IMR-90 (cell line): ENCODE results near the gene RGP1.
A peak's percentile ranks its signal among the peaks of the same experiment; 100 is the strongest.

Experiments used
- BHLHE40 ChIP-seq: fragments of 150-350 bp; IDR thresholded peaks from 2 replicates; pipeline ENCODE4 v1.6.1; 2016; ENCODE audit warnings: mild to moderate bottlenecking, low read depth, low read length
- POLR2A ChIP-seq: IDR thresholded peaks from 2 replicates; pipeline ENCODE4 v1.6.1; 2012; ENCODE audit warnings: mild to moderate bottlenecking, low read depth, low read length
- SMC3 ChIP-seq: fragments of 150-350 bp; IDR thresholded peaks from 2 replicates; pipeline ENCODE4 v1.6.1; 2016; ENCODE audit warnings: low read depth, mild to moderate bottlenecking, antibody characterized with exemption, low read length, moderate library complexity
- TF ChIP-seq, protein P1 (sequence below): conservative IDR thresholded peaks from 2 replicates; pipeline ENCODE4 v1.5.1; 2012; ENCODE audit warnings: mild to moderate bottlenecking, low read depth, low read length, improper control_type of control experiment
- TF ChIP-seq, protein P2 (sequence below): fragments of 150-350 bp; IDR thresholded peaks from 2 replicates; pipeline ENCODE4 v1.6.1; 2017; ENCODE audit warnings: mild to moderate bottlenecking, antibody characterized with exemption, low read length, low read depth

DNA sequence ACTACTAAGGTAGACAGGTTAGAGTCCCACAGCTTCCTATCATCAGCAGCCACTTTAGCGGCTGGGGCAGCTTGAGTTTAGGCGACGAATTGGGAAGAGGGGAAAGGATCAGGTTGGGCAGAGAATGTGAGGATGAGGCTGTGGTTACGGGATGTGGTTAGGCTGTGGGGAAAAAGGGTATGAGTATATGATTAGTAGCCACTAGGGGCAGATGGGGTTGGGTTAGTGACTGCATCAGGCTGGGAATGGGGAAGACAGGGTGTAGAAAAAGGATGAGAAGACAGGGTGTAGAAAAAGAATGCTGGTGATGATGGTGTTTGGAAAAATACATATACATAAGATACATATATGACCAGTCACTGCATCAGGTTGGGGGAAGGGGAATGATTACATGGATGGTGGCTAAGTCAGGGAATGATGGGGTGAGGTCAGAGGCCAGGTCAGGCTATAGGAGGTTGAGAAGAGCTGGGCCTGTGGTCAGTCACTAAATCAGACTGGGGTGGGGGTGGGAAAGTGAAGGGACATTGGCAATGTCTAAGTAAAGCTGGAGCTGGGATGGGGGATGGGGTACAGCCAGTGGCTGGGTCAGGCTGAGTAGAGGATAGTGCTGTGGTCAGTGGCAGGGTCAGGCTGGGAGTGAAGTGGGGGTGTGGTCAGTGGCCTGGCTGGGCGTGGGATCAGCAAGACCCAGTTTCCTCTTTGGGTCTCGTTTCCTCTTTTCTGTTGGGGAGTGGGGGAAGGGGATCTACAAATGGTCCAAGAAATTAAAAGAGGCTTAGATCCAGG, 19.2 kb upstream of the RGP1 start:
- TF ChIP-seq, protein P1, sequence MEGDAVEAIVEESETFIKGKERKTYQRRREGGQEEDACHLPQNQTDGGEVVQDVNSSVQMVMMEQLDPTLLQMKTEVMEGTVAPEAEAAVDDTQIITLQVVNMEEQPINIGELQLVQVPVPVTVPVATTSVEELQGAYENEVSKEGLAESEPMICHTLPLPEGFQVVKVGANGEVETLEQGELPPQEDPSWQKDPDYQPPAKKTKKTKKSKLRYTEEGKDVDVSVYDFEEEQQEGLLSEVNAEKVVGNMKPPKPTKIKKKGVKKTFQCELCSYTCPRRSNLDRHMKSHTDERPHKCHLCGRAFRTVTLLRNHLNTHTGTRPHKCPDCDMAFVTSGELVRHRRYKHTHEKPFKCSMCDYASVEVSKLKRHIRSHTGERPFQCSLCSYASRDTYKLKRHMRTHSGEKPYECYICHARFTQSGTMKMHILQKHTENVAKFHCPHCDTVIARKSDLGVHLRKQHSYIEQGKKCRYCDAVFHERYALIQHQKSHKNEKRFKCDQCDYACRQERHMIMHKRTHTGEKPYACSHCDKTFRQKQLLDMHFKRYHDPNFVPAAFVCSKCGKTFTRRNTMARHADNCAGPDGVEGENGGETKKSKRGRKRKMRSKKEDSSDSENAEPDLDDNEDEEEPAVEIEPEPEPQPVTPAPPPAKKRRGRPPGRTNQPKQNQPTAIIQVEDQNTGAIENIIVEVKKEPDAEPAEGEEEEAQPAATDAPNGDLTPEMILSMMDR = peak; percentile 68
- TF ChIP-seq POLR2A = no peak
- TF ChIP-seq SMC3 = peak; percentile 22; the same call in 1 of the 2 replicates
- TF ChIP-seq, protein P2, sequence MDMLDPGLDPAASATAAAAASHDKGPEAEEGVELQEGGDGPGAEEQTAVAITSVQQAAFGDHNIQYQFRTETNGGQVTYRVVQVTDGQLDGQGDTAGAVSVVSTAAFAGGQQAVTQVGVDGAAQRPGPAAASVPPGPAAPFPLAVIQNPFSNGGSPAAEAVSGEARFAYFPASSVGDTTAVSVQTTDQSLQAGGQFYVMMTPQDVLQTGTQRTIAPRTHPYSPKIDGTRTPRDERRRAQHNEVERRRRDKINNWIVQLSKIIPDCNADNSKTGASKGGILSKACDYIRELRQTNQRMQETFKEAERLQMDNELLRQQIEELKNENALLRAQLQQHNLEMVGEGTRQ = no peak
- no peak for TF ChIP-seq BHLHE40
